ENCODE measurements around the gene SLC25A43.
A peak's percentile ranks its signal among the peaks of the same experiment; 100 is the strongest.

Gene SLC25A43

DNA sequence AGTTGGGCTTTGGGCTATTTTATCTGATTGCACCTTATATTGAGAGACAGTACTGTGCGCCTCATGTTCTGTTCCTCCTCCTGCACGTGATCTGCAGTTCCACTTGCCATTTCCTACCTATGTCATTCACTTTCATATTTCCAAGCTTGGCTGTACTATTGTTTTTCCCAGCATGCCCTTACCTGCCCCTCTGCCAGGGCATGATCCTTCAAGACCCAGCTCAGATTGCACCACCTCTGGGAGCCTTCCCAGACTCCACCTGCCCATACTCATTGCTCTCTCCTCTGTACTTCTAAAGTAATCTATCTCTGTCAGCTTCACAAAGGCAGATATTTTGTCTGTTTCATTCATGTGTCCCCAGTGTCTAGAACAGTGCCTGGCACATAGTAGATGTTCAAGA is 80.7 kb downstream of the SLC25A43 start:
- WGBS: 100% methylated on average over 2 of the region's 2 CpGs

DNA sequence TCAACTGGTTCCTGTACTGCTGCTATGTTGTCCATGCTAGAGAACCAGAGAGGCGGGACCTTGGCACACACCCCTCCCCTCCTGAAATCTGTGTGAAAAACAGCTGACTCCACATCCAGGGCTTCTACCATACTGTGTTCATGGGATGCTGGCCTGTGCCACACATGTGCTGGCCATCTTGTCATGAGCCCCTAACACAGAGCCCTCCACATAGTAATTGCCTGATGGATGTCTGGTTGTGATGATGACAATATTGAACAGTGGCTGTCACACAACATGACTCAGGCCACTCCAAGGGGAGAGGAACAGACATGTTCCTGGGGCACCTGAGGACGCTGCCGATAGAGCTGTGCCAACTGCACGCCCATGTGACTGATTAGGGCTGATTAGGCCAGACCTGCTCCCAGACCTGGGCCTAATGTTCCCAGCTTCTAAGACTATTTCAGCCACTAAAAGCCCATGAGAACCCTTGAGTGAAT is 82.2 kb downstream of the SLC25A43 start:
- Histone ChIP-seq H4K91ac (ENCODE audit: low read length) (no peak overlapping the region), H2AFZ (ENCODE audit: low read depth, low read length) (no peak overlapping the region), H3K79me1 (replicated peaks; ENCODE audit: low read length, poor library complexity, severe bottlenecking) (no peaks in the 10 kb centered on the region), H3K9ac (ENCODE audit: low read length) (no peak overlapping the region), H3K4me3 (ENCODE audit: insufficient read depth in 1 of 2, low read depth in 1 of 2, low read length in 2 of 2) (no peak overlapping the region), H3K4ac (ENCODE audit: low read depth in 1 of 2, low read length in 2 of 2) (no peak overlapping the region), H2AK5ac (ENCODE audit: low read length, severe bottlenecking) (no peak overlapping the region), H3K4me2 (ENCODE audit: low read length, poor library complexity, severe bottlenecking) (no peak overlapping the region), H4K8ac (ENCODE audit: low read length) (no peak overlapping the region), H3K9me3 (ENCODE audit: control insufficient read depth, low read length) (no peaks in the 10 kb centered on the region), H3K36me3 (ENCODE audit: control insufficient read depth in 1 of 2, insufficient read depth in 2 of 2, low read depth in 1 of 2, low read length in 2 of 2) (no peaks in the 10 kb centered on the region), H3K27ac (ENCODE audit: low read length, poor library complexity, severe bottlenecking) (no peak overlapping the region), H2BK12ac (ENCODE audit: low read length in 2 of 2) (no peak overlapping the region), H2BK120ac (ENCODE audit: low read depth, low read length) (no peak overlapping the region), H3K14ac (ENCODE audit: low read length in 2 of 2) (no peak overlapping the region), H2BK5ac (ENCODE audit: low read depth, low read length, poor library complexity, severe bottlenecking) (no peak overlapping the region), H3K4me1 (ENCODE audit: control insufficient read depth, insufficient read depth, low read depth, low read length) (no peaks in the 10 kb centered on the region), H3K23ac (ENCODE audit: low read length in 2 of 2) (peak overlapping the region in 1 of 2 experiments; percentile 64), H3K18ac (ENCODE audit: low read depth in 1 of 2, low read length in 2 of 2) (no peak overlapping the region), H2BK15ac (ENCODE audit: low read depth, poor library complexity, severe bottlenecking) (no peak overlapping the region), H3K27me3 (ENCODE audit: control insufficient read depth in 1 of 2, insufficient read depth in 1 of 2, low read length in 2 of 2) (peaks cover 0 to 9% of the 10 kb centered on the region in 2 experiments)
- WGBS: 96% methylated on average over 4 of the region's 4 CpGs
- no peak for DNase-seq

More for the DNA sequence above, 80.7 kb downstream of the SLC25A43 start:
- H4K8ac ChIP-seq (ENCODE audit: low read length): no peak overlapping the region
- no peak overlapping the region for H3K14ac ChIP-seq (ENCODE audit: low read length in 2 of 2)
- no peaks in the 10 kb centered on the region for H3K36me3 ChIP-seq (ENCODE audit: control insufficient read depth in 1 of 2, insufficient read depth in 2 of 2, low read depth in 1 of 2, low read length in 2 of 2)
- no peak overlapping the region for H3K18ac ChIP-seq (ENCODE audit: low read depth in 1 of 2, low read length in 2 of 2)
- no peak overlapping the region for H3K23ac ChIP-seq (ENCODE audit: low read length in 2 of 2)
- H4K91ac ChIP-seq (ENCODE audit: low read length): no peak overlapping the region
- H3K79me1 ChIP-seq (replicated peaks; ENCODE audit: low read length, poor library complexity, severe bottlenecking): no peaks in the 10 kb centered on the region
- peaks cover 0 to 6% of the 10 kb centered on the region in 2 experiments for H3K27me3 ChIP-seq (ENCODE audit: control insufficient read depth in 1 of 2, insufficient read depth in 1 of 2, low read length in 2 of 2)
- H3K4me3 ChIP-seq (ENCODE audit: insufficient read depth in 1 of 2, low read depth in 1 of 2, low read length in 2 of 2): no peak overlapping the region
- H3K9me3 ChIP-seq (ENCODE audit: control insufficient read depth, low read length): no peaks in the 10 kb centered on the region
- no peak overlapping the region for H3K9ac ChIP-seq (ENCODE audit: low read length)
- no peak overlapping the region for H3K4ac ChIP-seq (ENCODE audit: low read depth in 1 of 2, low read length in 2 of 2)
- no peak for DNase-seq
- no peak overlapping the region for H2BK5ac ChIP-seq (ENCODE audit: low read depth, low read length, poor library complexity, severe bottlenecking)
- H2AK5ac ChIP-seq (ENCODE audit: low read length, severe bottlenecking): no peak overlapping the region
- H2AFZ ChIP-seq (ENCODE audit: low read depth, low read length): no peak overlapping the region
- no peak overlapping the region for H3K4me2 ChIP-seq (ENCODE audit: low read length, poor library complexity, severe bottlenecking)
- no peak overlapping the region for H2BK120ac ChIP-seq (ENCODE audit: low read depth, low read length)
- H2BK12ac ChIP-seq (ENCODE audit: low read length in 2 of 2): no peak overlapping the region
- no peak overlapping the region for H2BK15ac ChIP-seq (ENCODE audit: low read depth, poor library complexity, severe bottlenecking)
- H3K27ac ChIP-seq (ENCODE audit: low read length, poor library complexity, severe bottlenecking): no peak overlapping the region
- H3K4me1 ChIP-seq (ENCODE audit: control insufficient read depth, insufficient read depth, low read depth, low read length): no peaks in the 10 kb centered on the region

DNA sequence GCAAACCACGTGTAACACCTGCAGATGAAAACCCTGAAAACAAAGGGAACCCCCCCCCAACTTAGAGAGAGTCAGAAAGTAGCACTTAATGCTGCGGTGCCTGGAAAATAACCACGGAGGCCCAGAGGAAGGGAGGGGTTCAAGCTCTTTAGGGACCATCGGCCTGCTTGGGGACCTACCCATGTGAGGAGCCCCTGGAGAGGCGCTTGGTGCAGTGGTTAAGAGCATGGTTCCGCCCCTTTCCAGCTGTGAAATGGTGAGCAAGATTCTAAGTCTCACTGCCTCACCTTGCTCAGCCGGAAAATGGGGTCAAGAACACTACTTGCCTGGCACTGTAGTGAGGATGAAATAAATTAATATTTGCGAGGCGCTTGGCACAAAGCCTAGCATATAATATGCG is 82.9 kb downstream of the SLC25A43 start:
- no peak for DNase-seq
- Histone ChIP-seq H3K27ac (ENCODE audit: low read length, poor library complexity, severe bottlenecking) (no peak overlapping the region), H2AK5ac (ENCODE audit: low read length, severe bottlenecking) (no peak overlapping the region), H3K9me3 (ENCODE audit: control insufficient read depth, low read length) (no peaks in the 10 kb centered on the region), H3K9ac (ENCODE audit: low read length) (peak overlapping the region; percentile 69), H3K18ac (ENCODE audit: low read depth in 1 of 2, low read length in 2 of 2) (no peak overlapping the region), H2AFZ (ENCODE audit: low read depth, low read length) (no peak overlapping the region), H2BK120ac (ENCODE audit: low read depth, low read length) (no peak overlapping the region), H3K4me1 (ENCODE audit: control insufficient read depth, insufficient read depth, low read depth, low read length) (no peaks in the 10 kb centered on the region), H4K8ac (ENCODE audit: low read length) (no peak overlapping the region), H3K23ac (ENCODE audit: low read length in 2 of 2) (no peak overlapping the region), H2BK5ac (ENCODE audit: low read depth, low read length, poor library complexity, severe bottlenecking) (no peak overlapping the region), H3K4me2 (ENCODE audit: low read length, poor library complexity, severe bottlenecking) (no peak overlapping the region), H4K91ac (ENCODE audit: low read length) (no peak overlapping the region), H3K36me3 (ENCODE audit: control insufficient read depth in 1 of 2, insufficient read depth in 2 of 2, low read depth in 1 of 2, low read length in 2 of 2) (no peaks in the 10 kb centered on the region), H2BK12ac (ENCODE audit: low read length in 2 of 2) (no peak overlapping the region), H3K4ac (ENCODE audit: low read depth in 1 of 2, low read length in 2 of 2) (no peak overlapping the region), H2BK15ac (ENCODE audit: low read depth, poor library complexity, severe bottlenecking) (no peak overlapping the region), H3K14ac (ENCODE audit: low read length in 2 of 2) (no peak overlapping the region), H3K79me1 (replicated peaks; ENCODE audit: low read length, poor library complexity, severe bottlenecking) (no peaks in the 10 kb centered on the region), H3K27me3 (ENCODE audit: control insufficient read depth in 1 of 2, insufficient read depth in 1 of 2, low read length in 2 of 2) (peaks cover 0 to 4% of the 10 kb centered on the region in 2 experiments), H3K4me3 (ENCODE audit: insufficient read depth in 1 of 2, low read depth in 1 of 2, low read length in 2 of 2) (peak overlapping the region in 1 of 2 experiments; percentile 73)
- 83% methylated on average over 10 of the region's 10 CpGs for WGBS

DNA sequence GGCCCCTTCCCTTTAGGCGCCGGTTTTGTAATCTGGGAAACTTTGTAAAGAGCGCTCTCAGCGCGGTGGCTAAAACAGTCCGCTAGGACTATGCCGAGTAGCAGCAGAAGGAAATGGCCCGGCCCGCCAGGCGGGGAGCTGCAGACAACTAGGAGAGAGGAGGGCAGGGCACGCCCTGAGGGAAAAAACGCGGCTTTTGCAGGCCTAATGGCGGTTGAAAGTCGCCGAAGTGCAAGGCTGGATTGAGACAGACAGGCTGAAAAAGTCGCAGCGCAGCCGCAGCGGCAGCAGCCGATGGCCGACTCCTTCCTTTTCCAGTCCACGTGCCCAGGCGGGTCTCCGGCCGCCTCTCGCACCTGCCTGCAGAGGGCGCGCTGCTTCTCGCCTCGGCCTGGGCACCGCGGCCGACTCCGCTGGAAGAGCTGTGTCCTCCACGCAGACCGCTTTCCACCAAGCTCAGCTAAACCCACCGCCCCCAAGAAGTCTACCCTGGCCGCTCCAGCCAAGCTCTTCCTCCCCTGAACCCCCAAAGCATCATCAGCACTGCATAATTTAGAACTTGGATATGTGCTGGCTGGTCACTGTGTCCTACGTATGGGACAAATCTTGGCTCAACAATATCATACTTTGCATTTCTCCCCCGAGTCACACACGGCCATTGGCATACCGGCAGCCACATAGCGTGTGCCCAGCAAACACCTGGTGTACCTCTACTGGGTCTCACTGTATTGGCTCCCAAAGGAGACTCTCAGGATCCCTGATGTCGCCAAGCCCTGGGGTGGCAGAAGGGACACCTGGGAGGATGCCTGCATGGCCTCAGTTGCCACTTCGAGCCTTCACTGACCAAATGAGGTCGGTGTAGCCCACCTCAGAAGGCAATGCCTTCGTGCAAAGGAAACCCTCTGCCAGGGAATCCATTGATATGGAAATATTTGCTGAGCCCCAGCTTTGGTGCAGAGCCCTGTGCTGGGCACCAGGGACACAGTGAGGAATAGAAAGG is 83.6 kb downstream of the SLC25A43 start:
- no peak overlapping the region for H2BK120ac ChIP-seq (ENCODE audit: low read depth, low read length)
- peaks cover 0 to 4% of the 10 kb centered on the region in 2 experiments for H3K27me3 ChIP-seq (ENCODE audit: control insufficient read depth in 1 of 2, insufficient read depth in 1 of 2, low read length in 2 of 2)
- H3K4me1 ChIP-seq (ENCODE audit: control insufficient read depth, insufficient read depth, low read depth, low read length): no peaks in the 10 kb centered on the region
- peak overlapping the region; percentile 56 for H2AFZ ChIP-seq (ENCODE audit: low read depth, low read length)
- peak overlapping the region; percentile 65 for H3K4me2 ChIP-seq (ENCODE audit: low read length, poor library complexity, severe bottlenecking)
- no peaks in the 10 kb centered on the region for H3K9me3 ChIP-seq (ENCODE audit: control insufficient read depth, low read length)
- H3K79me1 ChIP-seq (replicated peaks; ENCODE audit: low read length, poor library complexity, severe bottlenecking): no peaks in the 10 kb centered on the region
- no peak overlapping the region for H3K27ac ChIP-seq (ENCODE audit: low read length, poor library complexity, severe bottlenecking)
- H3K4me3 ChIP-seq (ENCODE audit: insufficient read depth in 1 of 2, low read depth in 1 of 2, low read length in 2 of 2): peak overlapping the region; percentile 32 to 73
- no peak overlapping the region for H2BK15ac ChIP-seq (ENCODE audit: low read depth, poor library complexity, severe bottlenecking)
- H4K8ac ChIP-seq (ENCODE audit: low read length): peak overlapping the region; percentile 72
- H3K36me3 ChIP-seq (ENCODE audit: control insufficient read depth in 1 of 2, insufficient read depth in 2 of 2, low read depth in 1 of 2, low read length in 2 of 2): no peaks in the 10 kb centered on the region
- no peak overlapping the region for H3K23ac ChIP-seq (ENCODE audit: low read length in 2 of 2)
- H2AK5ac ChIP-seq (ENCODE audit: low read length, severe bottlenecking): no peak overlapping the region
- no peak overlapping the region for H3K18ac ChIP-seq (ENCODE audit: low read depth in 1 of 2, low read length in 2 of 2)
- H2BK12ac ChIP-seq (ENCODE audit: low read length in 2 of 2): no peak overlapping the region
- WGBS: 20% methylated on average over 31 of the region's 48 CpGs
- H3K9ac ChIP-seq (ENCODE audit: low read length): peak overlapping the region; percentile 69
- H4K91ac ChIP-seq (ENCODE audit: low read length): no peak overlapping the region
- no peak overlapping the region for H3K14ac ChIP-seq (ENCODE audit: low read length in 2 of 2)
- H3K4ac ChIP-seq (ENCODE audit: low read depth in 1 of 2, low read length in 2 of 2): peak overlapping the region in 1 of 2 experiments; percentile 59
- H2BK5ac ChIP-seq (ENCODE audit: low read depth, low read length, poor library complexity, severe bottlenecking): no peak overlapping the region
- peak; percentile 81 for DNase-seq

Measured in mesenchymal stem cell (in vitro differentiated cells and primary cell).